ENCODE results near the gene PPP3CA.
"Not testable (repeated sequence)": the region's sequence is repeated elsewhere in the genome, so short reads cannot be mapped to it uniquely, and the experiment has no call there.

The PPP3CA gene

DNA sequence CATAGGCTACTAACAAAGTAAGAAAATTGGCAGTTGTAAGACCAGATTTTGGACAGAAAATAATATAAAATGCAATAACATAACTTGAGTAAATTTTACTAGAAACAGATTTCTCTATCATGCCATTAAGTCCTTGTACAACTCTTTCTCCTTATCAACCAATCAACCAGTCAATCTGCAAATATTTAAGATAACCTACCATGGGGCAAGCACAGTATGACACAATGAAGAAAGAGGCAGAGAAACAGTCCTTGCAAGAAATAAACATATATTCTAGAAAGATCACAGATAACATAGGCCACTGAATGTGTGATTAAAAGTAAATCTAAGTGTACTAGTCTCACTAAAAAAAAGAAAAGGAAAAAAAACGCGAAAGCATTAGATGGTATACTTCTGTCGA is 194.8 kb downstream of the PPP3CA start:
- in situ Hi-C loops (cut with HindIII; ENCODE audit: low sequenced_read_pairs): no loop called here

DNA sequence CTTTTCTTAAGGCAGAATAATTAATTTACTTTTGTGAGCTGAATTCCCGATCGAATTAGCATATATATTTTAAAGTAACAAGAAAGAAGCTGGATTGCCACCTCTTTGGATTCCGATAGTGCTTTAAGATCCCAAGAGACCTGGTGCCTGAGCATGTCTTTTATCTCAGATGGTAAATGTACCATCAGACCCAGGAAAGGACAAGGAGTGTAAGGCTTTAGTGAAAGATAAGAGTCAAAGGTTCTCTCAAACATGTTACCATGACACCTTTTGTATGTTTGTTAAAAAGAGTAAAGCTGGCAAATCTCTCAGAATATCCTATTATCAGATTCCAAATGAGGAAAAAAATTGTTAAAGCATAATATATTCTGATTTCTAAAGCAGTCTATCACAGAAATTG is 198.8 kb downstream of the PPP3CA start:
- in situ Hi-C loops (cut with HindIII; ENCODE audit: low sequenced_read_pairs): no loop called here

DNA sequence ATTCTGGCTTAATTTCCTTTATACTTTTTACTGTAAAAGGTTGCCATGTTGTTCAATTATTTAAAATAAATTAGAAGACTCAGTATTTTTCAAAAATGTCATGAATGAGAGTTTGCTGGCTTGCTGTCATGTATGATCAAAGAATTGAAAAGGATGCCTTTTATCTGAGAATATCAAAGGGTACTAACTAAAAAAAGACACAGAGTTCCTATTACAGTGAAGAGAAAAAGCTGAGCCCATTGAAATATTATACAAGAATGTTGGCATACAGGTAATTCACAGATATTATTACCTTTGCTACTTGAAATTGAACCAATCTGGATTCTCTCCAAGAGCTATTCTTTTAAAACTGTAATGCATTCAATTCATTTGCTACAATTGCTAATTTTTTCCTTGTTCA is 200.0 kb downstream of the PPP3CA start:
- in situ Hi-C loops (cut with HindIII; ENCODE audit: low sequenced_read_pairs): no loop called here

DNA sequence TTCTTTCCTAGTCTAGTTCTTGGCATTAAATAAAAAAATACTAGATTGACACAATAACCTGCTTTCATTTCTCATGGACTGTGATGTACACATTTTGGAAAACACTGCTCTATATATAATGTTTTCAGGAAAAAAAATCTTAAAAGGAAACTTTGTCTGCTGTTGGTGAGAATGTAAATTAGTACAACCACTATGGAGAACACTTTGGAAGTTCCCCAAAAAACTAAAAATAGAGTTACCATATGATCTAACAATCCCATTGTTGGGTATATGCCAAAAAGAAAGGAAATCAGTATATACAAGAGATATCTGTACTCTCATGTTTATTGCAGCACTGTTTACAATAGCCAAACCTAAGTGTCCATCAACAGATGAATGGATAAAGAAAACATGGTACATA is 202.3 kb downstream of the PPP3CA start:
- in situ Hi-C loops (cut with HindIII; ENCODE audit: low sequenced_read_pairs): no loop called here

DNA sequence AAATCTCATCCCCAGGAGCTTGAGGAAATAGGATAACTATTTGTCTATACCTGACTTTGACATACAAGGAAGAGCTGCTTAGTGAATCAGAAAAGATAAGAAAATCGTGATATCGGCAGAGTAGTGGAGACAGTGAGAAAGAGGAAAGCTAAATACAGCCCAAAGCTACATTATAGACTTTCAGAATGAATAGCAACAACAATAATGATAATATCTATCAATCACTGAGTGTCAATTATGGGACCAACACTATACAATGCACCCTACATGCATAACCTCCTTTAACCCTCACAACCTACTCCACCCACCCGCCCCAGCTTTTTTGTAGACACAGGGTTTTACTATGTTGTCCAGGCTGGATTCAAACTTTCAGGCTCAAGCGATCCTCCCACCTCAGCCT is 205.1 kb downstream of the PPP3CA start:
- in situ Hi-C loops (cut with HindIII; ENCODE audit: low sequenced_read_pairs): no loop called here

DNA sequence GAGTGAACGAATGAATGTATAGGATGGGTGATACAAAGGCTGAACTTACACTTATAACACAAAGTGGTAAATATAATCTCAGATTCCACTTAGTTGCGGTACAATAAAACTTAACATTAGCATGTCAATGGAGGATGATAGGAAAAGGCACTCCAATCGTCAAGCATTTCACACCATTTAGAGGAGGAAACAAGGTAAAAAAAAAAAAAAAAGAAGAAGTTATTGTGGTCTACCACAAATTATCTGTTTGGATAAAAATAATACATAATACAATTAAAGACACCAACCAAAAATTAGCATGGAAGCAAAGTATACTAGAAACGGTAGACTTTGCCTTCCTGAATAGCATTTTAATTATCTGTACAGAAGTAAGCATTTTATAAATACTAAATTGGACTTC is 205.5 kb downstream of the PPP3CA start:
- in situ Hi-C loops (cut with HindIII; ENCODE audit: low sequenced_read_pairs): no loop called here

DNA sequence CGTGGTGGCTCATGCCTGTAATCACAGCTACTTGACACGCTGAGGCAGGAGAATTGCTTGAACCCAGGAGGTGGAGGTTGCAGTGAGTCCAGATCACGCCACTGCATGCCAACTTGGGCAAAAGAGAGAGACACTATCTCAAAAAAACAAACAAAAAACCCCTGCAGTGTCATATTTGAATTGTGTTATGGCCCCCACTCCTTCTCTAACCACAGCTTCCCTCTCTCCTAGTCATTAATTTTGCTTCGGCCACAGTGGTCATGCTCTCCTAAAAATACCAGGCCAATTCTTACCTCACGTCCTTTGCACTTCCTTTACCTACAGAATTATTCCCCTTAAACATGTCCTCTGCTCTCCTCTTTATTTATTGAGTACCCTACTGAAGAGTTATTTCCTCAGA is 206.1 kb downstream of the PPP3CA start:
- in situ Hi-C loops (cut with HindIII; ENCODE audit: low sequenced_read_pairs): no loop called here

DNA sequence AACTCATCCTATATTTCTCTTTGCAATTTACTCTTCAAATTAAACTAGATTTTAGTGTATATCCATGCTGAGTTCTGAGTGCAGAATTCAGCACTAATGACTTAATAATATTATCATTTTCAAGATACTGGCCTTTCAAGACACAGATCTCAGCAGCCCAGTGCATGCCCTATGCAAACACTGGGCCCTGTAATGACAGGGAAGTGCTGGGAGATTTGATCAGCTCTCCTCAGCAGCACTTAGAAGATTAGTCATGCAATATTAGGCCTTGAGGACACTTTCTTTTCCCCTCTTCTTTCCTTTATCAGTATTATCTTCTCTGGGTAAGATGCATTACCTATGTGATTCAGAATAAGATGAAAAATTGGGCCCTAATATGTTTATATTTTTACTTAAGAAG is 207.1 kb downstream of the PPP3CA start:
- in situ Hi-C loops (cut with HindIII; ENCODE audit: low sequenced_read_pairs): no loop called here

DNA sequence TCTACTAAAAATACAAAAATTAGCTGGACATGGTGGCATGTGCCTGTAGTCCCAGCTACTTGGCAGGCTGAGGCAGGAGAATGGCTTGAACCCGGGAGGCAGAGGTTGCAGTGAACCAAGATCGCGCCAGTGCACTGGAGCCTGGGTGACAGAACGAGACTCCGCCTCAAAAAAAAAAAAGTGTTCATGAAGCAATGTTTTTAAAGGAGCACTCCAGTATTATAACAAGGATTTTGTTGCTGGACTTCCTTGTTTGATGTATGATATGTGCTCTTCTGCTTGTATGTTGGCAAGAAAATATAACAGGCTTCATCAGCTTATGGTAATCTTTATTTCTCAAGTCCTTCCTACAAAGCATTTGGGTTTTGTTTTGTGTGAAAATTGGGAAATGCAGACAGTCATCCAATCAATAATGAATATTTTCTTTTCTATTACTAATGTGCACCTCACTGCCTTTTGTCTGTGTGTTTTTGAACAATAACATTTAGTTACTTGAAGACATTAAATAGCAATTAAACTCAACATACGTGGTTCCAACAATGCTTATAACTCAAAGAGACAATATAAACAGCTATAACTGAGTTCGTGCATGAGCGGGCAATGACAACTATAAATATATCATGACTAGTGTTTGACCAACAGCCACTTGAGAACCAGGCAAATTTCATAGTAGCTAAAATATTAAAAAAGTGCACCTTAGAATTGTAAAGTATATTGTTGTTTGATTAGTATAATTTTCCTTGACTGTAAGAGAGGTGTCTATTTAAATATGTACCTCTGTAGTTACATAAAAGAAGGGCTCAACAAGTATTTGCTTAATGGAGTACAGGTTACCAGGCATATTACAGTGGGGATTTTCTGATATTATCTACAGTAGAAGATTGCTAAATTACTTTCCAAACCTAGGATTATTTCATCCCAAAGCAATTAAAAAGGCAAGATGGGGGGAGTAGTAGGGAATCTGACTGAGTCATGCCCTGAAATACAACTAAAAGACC is 210.7 kb downstream of the PPP3CA start:
- in situ Hi-C loops (cut with HindIII; ENCODE audit: low sequenced_read_pairs): no loop called here

DNA sequence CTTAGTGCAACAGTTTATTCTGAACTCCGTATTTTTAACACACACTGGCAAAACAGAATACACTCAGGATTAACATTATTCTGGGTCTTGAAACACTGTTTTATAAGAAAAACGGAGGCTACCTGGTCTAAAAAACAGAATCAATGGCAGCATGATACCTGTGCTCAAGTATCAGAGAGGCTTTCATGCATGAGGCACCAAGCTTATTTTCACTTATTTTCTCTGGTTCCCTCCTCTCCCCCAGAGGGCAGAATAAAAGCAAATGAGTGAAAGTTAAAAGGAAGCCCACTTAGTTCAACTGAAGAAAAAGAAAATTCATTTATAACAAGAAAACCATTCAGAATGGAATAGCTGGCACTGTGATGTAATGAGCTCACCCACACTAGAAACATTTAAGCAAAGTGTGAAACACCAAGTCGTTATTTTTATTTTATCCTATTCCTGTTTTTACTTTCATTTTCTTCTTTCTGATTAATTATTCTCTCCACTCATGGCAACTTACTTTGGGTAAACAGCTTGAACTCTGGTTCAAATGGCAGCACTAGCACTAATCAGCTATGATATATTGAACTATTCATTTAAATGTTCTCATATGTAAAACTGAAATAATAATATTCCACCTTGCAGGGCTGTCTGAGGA is 211.8 kb downstream of the PPP3CA start:
- in situ Hi-C loops (cut with HindIII; ENCODE audit: low sequenced_read_pairs): no loop called here

DNA sequence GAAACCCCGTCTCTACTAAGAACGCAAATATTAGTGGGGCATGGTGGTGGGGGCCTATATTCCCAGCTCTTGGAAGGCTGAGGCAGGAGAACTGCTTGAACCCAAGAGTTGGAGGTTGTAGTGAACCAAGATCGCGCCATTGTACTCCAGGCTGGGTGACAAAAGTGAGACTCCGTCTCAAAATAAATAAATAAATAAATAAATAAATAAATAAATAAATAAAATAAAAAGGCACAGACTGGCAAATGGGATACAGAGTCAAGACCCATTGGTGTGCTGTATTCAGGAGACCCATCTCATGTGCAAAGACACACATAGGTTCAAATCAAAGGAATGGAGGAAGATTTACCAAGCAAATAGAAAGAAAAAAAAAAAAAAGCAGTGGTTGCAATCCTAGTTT is 216.3 kb downstream of the PPP3CA start:
- in situ Hi-C loops (cut with HindIII; ENCODE audit: low sequenced_read_pairs): not testable (repeated sequence)

DNA sequence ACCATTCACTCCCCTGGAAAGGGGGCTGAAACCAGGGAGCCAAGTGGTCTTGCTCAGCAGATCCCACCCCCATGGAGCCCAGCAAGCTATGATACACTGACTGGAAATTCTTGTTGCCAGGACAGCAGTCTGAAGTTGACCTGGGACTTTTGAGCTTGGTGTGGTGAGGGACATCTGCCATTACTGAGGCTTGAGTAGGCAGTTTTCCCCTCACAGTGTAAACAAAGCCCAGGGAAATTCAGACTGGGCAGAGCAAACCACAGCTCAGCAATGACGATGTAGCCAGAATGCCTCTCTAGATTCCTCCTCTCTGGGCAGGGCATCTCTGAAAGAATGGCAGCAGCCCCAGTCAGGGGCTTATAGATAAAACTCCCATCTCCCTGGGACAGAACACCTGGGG is 218.4 kb downstream of the PPP3CA start:
- in situ Hi-C loops (cut with HindIII; ENCODE audit: low sequenced_read_pairs): not testable (repeated sequence)

DNA sequence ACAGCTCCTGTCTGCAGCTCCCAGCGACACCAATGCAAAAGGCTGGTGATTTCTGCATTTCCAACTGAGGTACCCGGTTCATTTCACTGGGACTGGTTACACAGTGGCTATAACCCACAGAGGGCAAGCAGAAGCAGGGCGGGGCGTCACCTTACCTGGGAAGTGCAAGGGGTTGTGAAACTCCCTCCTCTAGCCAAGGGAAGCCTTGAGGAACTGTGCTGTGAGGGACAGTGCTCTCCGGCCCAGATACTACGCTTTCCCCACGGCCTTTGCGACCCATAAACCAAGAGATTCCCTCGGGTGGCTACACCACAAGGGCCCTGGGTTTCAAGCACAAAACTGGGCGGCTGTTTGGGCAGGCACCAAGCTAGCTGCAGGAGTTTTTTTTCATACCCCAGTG is 218.9 kb downstream of the PPP3CA start:
- in situ Hi-C loops (cut with HindIII; ENCODE audit: low sequenced_read_pairs): no loop called here

DNA sequence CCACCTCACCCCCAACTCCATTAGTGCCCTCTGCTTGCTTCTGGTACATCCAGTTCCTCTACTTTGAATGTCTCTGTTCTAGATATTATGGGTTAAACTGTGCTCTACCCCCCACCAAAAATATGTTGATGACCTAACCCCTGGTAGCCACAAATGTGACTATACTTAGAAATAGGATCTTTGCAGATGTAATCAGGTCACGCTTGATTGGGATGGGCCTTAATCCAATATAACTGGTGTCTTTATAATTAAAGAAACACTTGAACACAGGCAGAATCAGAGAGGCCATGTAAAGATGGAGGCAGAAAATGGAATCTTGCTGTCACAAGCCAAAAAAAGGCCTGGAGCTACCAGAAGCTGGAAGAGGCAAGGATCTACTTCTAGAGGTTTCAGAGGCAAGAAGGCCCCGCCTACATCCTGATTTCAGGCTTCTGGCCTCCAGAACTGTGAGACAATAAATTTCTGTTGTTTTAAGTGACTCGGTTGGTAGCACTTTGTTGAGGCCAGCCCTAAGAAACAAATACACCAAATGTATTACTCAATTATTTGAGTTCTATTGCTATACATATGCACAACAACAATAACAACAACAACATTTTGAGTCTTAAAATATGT is 220.0 kb downstream of the PPP3CA start:
- in situ Hi-C loops (cut with HindIII; ENCODE audit: low sequenced_read_pairs): no loop called here

DNA sequence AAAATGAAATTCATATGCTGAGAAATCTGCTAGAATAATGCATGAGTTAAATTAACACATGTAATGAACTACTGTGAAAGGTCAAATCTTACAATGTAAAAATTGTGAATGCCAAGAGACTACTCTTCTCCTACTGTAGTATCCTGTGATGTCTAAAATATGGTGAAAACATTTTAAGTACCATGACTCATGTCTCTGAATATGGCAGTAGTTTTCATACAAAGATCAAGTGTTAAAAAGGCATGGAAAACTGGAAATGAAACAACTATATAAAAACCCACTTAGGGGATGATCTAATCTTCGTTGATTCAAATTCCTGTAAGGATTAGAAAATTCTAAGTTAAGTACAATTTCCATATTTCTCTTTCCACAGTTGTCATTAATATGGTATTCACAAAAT is 221.3 kb downstream of the PPP3CA start:
- in situ Hi-C loops (cut with HindIII; ENCODE audit: low sequenced_read_pairs): no loop called here

DNA sequence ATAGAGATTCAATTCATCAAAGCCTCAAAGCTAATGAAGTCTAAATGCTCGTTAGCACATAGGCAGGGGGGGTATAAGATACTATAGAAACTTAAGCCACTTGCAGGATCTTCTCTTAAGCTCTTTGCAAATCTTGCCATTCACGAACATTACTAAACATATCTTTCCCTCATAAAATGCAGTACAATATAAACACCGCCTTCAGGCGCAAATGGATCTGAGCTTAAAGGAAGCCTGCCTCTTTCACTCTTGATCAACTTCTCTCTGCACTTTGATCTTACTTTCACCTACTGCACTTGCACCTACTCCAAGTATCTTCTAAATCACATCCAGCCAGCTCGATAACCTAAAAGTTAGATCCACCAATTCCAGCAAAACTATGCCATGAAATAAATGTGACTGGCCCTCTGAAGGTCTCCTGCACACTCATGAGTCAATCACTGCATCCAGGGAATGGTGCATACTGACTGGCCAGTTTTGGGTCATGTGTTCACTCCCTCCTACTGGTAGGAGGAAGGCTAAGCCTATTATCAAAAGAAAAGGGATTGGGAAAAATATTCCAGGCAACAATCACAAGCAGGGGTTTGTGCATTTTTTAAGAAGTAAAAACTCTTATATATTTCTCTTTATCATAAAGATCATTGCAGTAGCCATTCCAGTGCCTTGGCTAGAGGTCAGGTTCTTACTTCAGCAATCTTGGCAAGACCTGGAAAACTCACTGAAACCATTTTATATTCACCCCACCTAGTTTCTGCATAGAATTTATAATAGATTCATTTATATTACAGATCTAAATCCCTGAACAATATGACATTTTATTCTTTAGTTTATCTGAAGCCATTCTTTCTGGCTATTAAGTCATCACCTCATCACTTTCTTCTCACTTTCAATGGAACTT is 222.0 kb downstream of the PPP3CA start:
- in situ Hi-C loops (cut with HindIII; ENCODE audit: low sequenced_read_pairs): no loop called here

DNA sequence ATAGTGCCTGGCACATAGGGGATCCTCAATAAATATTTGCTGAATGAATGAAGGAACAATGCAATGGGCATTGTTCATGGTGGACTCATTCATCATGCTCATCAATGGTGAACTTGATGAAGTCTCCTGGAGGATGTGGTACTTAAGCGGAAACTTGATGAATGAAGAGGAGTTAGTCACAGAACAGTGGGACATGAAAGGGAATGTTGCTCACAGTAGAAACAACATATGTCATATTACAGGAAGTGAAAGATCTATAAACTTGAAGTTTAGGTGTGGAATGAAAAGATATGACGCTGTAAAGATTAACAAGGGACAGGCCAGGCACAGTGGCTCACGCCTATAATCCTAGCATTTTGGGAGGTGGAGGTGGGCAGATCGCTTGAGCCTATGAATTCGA is 224.1 kb downstream of the PPP3CA start:
- in situ Hi-C loops (cut with HindIII; ENCODE audit: low sequenced_read_pairs): no loop called here

DNA sequence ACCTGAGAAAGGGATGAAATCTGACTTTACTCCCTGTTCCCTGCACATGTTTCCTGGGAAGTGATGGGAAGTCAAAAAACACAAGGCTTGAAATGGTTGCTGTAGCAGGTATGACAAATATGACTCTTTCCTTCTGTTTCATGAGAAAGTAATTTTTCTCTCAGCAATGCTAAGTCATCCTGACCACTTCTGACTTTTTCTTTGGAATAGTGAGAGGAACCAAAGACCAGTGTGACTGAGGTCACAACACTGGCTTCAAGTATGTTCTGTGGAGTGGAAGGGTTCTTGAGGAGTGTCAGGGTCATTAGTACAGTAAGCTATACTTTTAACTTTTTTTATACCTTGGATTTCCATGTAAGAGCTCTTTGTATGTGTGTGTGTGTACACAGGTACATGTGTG is 225.3 kb downstream of the PPP3CA start:
- in situ Hi-C loops (cut with HindIII; ENCODE audit: low sequenced_read_pairs): no loop called here

DNA sequence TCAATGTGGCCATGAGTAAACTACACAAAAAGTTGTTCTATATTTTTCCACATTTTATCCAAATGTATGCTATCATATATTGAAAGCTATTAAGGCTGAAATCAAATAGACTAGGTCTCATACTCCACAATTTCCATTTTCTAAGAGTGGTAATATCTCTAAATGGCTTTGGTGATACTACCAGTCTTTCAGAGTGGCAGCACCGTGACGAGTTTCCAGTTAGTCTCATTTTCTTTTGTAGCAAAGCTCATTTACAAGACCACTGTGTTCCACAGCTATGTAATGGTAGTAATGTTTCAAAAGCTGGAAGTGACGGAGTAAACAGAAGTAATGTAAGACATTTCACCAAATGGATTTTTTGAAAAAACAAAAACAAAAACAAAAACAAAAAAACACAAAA is 228.2 kb downstream of the PPP3CA start:
- in situ Hi-C loops (cut with HindIII; ENCODE audit: low sequenced_read_pairs): no loop called here

DNA sequence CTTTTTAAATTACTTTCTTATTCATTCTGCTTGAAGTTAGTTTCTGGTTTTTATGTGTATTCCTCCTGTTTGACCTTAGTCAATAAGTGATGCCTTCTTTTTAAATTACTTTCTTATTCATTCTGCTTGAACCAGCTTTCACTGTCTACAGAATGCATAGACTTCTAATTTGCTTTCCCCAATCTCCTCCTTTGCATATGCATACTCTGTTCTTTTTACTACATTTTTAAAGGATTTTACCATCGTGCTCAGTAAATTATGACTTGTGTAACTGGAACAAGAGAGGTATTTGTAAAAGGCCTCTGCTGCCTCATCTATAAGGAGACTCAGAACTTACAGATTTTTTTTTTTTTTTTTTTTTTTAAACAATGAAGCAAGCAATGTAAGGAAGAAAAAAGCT is 228.7 kb downstream of the PPP3CA start:
- in situ Hi-C loops (cut with HindIII; ENCODE audit: low sequenced_read_pairs): no loop called here

DNA sequence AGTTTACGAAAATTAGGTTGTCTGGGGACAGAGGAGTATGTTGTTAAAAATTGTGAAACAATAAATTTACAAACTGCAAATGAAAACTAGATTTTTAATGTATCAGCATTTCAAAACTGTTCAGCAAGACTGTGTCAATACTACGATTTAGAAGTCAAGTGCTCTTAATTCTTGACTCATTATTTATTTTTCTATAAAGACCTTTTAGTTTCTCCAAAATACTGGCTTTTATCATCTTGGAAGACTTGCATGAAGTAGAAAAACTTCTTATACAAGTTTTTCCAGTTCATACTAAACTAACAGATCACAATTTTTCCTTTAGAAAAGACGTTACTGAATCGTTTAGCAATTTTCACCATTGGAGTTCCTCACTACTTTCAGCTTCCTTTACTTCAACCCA is 231.4 kb downstream of the PPP3CA start:
- in situ Hi-C loops (cut with HindIII; ENCODE audit: low sequenced_read_pairs): no loop called here
